HG03066 (cell line): ENCODE results near the gene C4orf17.
"Not testable (repeated sequence)": the region's sequence is repeated elsewhere in the genome, so short reads cannot be mapped to it uniquely, and the experiment has no call there.

ENCODE experiments used
- ATAC-seq: cut with Tn5 transposase; IDR thresholded peaks from one replicate; pipeline ENCODE4 v1.9.1; 2021; ENCODE audit warnings: low read depth; ENCODE audit not compliant: unreplicated experiment

The C4orf17 gene

GRCh38 chr4:99510721-99511120 lies at the start of gene C4orf17:
Gene C4orf17, plus strand, starts transcription at chr4:99511021. Its CDS starts 2,061 bp downstream, at chr4:99513082.
- ATAC-seq, result no peak

GRCh38 chr4:99461623-99462401 lies 49.0 kb upstream of the C4orf17 start:
- no peak for ATAC-seq

- peak; percentile 93 for ATAC-seq
Observed at GRCh38 chr4:99462875-99463464, 47.9 kb upstream of the C4orf17 start.

GRCh38 chr4:99463566-99463965 lies 47.3 kb upstream of the C4orf17 start:
- no peak for ATAC-seq

- ATAC-seq, result no peak
Observed at GRCh38 chr4:99467887-99468286, 42.9 kb upstream of the C4orf17 start.

GRCh38 chr4:99468889-99469288 lies 41.9 kb upstream of the C4orf17 start:
- no peak for ATAC-seq

GRCh38 chr4:99471349-99471748 lies 39.5 kb upstream of the C4orf17 start:
- ATAC-seq, result no peak

- no peak for ATAC-seq
Observed at GRCh38 chr4:99471896-99472295, 38.9 kb upstream of the C4orf17 start.

GRCh38 chr4:99473131-99473530 lies 37.7 kb upstream of the C4orf17 start:
- ATAC-seq, result no peak

GRCh38 chr4:99483636-99484035 lies 27.2 kb upstream of the C4orf17 start:
- no peak for ATAC-seq

GRCh38 chr4:99485212-99485611 lies 25.6 kb upstream of the C4orf17 start:
- no peak for ATAC-seq

- not testable (repeated sequence) for ATAC-seq
Observed at GRCh38 chr4:99486648-99487047, 24.2 kb upstream of the C4orf17 start.

GRCh38 chr4:99490286-99490685 lies 20.5 kb upstream of the C4orf17 start:
- ATAC-seq, result no peak

GRCh38 chr4:99504804-99505502 lies 5.9 kb upstream of the C4orf17 start:
- ATAC-seq, result no peak

GRCh38 chr4:99506781-99507180 lies 4.0 kb upstream of the C4orf17 start:
- no peak for ATAC-seq

- no peak for ATAC-seq
Observed at GRCh38 chr4:99507349-99507748, 3.5 kb upstream of the C4orf17 start.

GRCh38 chr4:99507762-99508161 lies 3.1 kb upstream of the C4orf17 start:
- no peak for ATAC-seq

GRCh38 chr4:99518601-99519295 lies 7.9 kb downstream of the C4orf17 start:
- ATAC-seq, result no peak

- ATAC-seq, result no peak
Observed at GRCh38 chr4:99529228-99529627, 18.4 kb downstream of the C4orf17 start.

GRCh38 chr4:99529956-99530355 lies 19.1 kb downstream of the C4orf17 start:
- ATAC-seq, result no peak

GRCh38 chr4:99534699-99535098 lies 23.9 kb downstream of the C4orf17 start:
- not testable (repeated sequence) for ATAC-seq
